Measurements from ENCODE around the gene APCDD1L.

GRCh38 chr20:58510921-58511320, 4.3 kb downstream of the APCDD1L start:
- TF ChIP-seq CTCF (IDR thresholded peaks at IDR 0.05 in 4 of 5, conservative IDR thresholded peaks at IDR 0.05 in 1 of 5), result no peak
- no peak for TF ChIP-seq POLR2A (IDR thresholded peaks at IDR 0.05)

All from gastrocnemius medialis (tissue), 4 donors.